K562 (cell line): Measurements from ENCODE around the gene ZMAT3.

Experiments
- CTCF ChIP-seq, 3 experiments: IDR thresholded peaks in 2 of 3; conservative IDR thresholded peaks in 1 of 3; 2 replicates each; pipeline ENCODE4 v1.5.1; 2011 to 2012; ENCODE audit warnings: low read length in 3 of 3, mild to moderate bottlenecking in 3 of 3, control low read depth in 2 of 3, improper control_type of control experiment in 1 of 3, inconsistent platforms in 1 of 3, low read depth in 1 of 3, mixed read lengths in 1 of 3, moderate library complexity in 1 of 3; ENCODE audit not compliant: insufficient read depth in 2 of 3
- FOXP1 ChIP-seq: sonication (generic); formaldehyde crosslinking; IDR thresholded peaks from 2 replicates; pipeline ENCODE4 v1.8.0; 2022; ENCODE audit warnings: mild to moderate bottlenecking, missing genetic modification reagents
- PTRF ChIP-seq: fragments of 450-650 bp; IDR thresholded peaks from 2 replicates; pipeline ENCODE4 v1.6.1; 2016; ENCODE audit warnings: mild to moderate bottlenecking, missing genetic modification characterization, missing compliant biosample characterization
- SETDB1 ChIP-seq: IDR thresholded peaks from one replicate; pipeline ENCODE4 v1.6.1; 2012; ENCODE audit warnings: low read length, control low read depth, inconsistent platforms
- SMAD3 ChIP-seq: fragments of 450-650 bp; formaldehyde crosslinking; conservative IDR thresholded peaks from 2 replicates; pipeline ENCODE4 v1.4.0; 2020; ENCODE audit warnings: mild to moderate bottlenecking
- SMARCA4 ChIP-seq: fragments of 450-650 bp; IDR thresholded peaks from 2 replicates; pipeline ENCODE4 v1.6.1; 2016
- SMC3 ChIP-seq: conservative IDR thresholded peaks from 2 replicates; pipeline ENCODE4 v1.6.1; 2011; ENCODE audit warnings: low read depth, low read length, improper control_type of control experiment; ENCODE audit not compliant: insufficient read depth
- ZNF253 ChIP-seq: fragments of 250-450 bp; sonication (Bioruptor Pico); conservative IDR thresholded peaks from 2 replicates; pipeline ENCODE4 v1.6.1; 2021; ENCODE audit warnings: mild to moderate bottlenecking
- ZNF449 ChIP-seq: fragments of 250-450 bp; sonication (Bioruptor Pico); IDR thresholded peaks from 2 replicates; pipeline ENCODE4 v1.8.0; 2022; ENCODE audit warnings: moderate library complexity, mild to moderate bottlenecking, inconsistent platforms

GRCh38 chr3:179005213-179005612, 66.4 kb downstream of the ZMAT3 start:
- no peak for TF ChIP-seq SMARCA4
- no peak for TF ChIP-seq ZNF449 (CRISPR knock-in tag)
- no peak for TF ChIP-seq ZNF253 (CRISPR knock-in tag)
- no peak for TF ChIP-seq SMC3
- TF ChIP-seq CTCF (IDR thresholded peaks at IDR 0.05 in 2 of 3, conservative IDR thresholded peaks at IDR 0.05 in 1 of 3; ENCODE audit: insufficient read depth in 2 of 3, low read depth in 1 of 3, low read length in 3 of 3), result no peak
- no peak for TF ChIP-seq SETDB1
- no peak for TF ChIP-seq PTRF (tag)
- no peak for TF ChIP-seq FOXP1
- TF ChIP-seq SMAD3 (CRISPR knock-in tag), result no peak
